ENCODE measurements around the gene ATP8B1.
"Not testable (repeated sequence)": the region's sequence is repeated elsewhere in the genome, so short reads cannot be mapped to it uniquely, and the experiment has no call there.

GRCh38 chr18:57719211-57719935 lies 83.7 kb downstream of the ATP8B1 start:
- not testable (repeated sequence) for TF ChIP-seq FOS (IDR thresholded peaks at IDR 0.05; ENCODE audit: borderline replicate concordance, insufficient read depth, low read length); EZH2 (IDR thresholded peaks at IDR 0.05; ENCODE audit: borderline replicate concordance, low read depth, low read length, severe bottlenecking); CTCF (IDR thresholded peaks at IDR 0.05; ENCODE audit: extremely low read depth in 1 of 2, insufficient read depth in 1 of 2, low read depth in 1 of 2, low read length in 2 of 2)

Measured in endothelial cell of umbilical vein (primary cell).